Measurements from ENCODE around the gene SNED1. TPM values are rescaled to one million over a fixed set of nuclear protein-coding genes. Genes with fewer than 3 reads are reported as not detected.

Gene SNED1
- total RNA-seq, 1 donor from 2014 or later, result 19.4 TPM

- Mint-ChIP-seq H3K36me3 (ENCODE audit: unreplicated experiment) (peaks cover 4% of the 10 kb centered on the region), H3K27me3 (ENCODE audit: unreplicated experiment) (peaks cover 9% of the 10 kb centered on the region)
These were observed 36.2 kb downstream of the SNED1 start for GRCh38 chr2:241034490-241035141.

GRCh38 chr2:241035142-241035817, 36.9 kb downstream of the SNED1 start:
- DNase-seq (ENCODE audit: extremely low spot score, unreplicated experiment), result peak; percentile 80
- TF ChIP-seq CTCF (IDR thresholded peaks at IDR 0.05), result no peak
- no peak overlapping the region for H3K27ac Mint-ChIP-seq (ENCODE audit: unreplicated experiment)
- no peak overlapping the region for H3K4me3 Mint-ChIP-seq (ENCODE audit: unreplicated experiment)
- H3K36me3 Mint-ChIP-seq (ENCODE audit: unreplicated experiment), result peaks cover 4% of the 10 kb centered on the region
- H3K4me1 Mint-ChIP-seq (ENCODE audit: unreplicated experiment), result no peaks in the 10 kb centered on the region
- no peaks in the 10 kb centered on the region for H3K9me3 Mint-ChIP-seq (ENCODE audit: unreplicated experiment)
- peaks cover 9% of the 10 kb centered on the region for H3K27me3 Mint-ChIP-seq (ENCODE audit: unreplicated experiment)

More at GRCh38 chr2:241034490-241035141, 36.2 kb downstream of the SNED1 start:
- DNase-seq (ENCODE audit: extremely low spot score, unreplicated experiment), result peak; percentile 82
- Mint-ChIP-seq H3K9me3 (ENCODE audit: unreplicated experiment) (no peaks in the 10 kb centered on the region), H3K4me1 (ENCODE audit: unreplicated experiment) (no peaks in the 10 kb centered on the region), H3K27ac (ENCODE audit: unreplicated experiment) (no peak overlapping the region), H3K4me3 (ENCODE audit: unreplicated experiment) (no peak overlapping the region)
- no peak for TF ChIP-seq CTCF (IDR thresholded peaks at IDR 0.05)

GRCh38 chr2:241035818-241036396, 37.5 kb downstream of the SNED1 start:
- Mint-ChIP-seq H3K27me3 (ENCODE audit: unreplicated experiment) (peaks cover 15% of the 10 kb centered on the region), H3K9me3 (ENCODE audit: unreplicated experiment) (no peaks in the 10 kb centered on the region), H3K4me3 (ENCODE audit: unreplicated experiment) (no peak overlapping the region), H3K27ac (ENCODE audit: unreplicated experiment) (no peak overlapping the region), H3K36me3 (ENCODE audit: unreplicated experiment) (peaks cover 7% of the 10 kb centered on the region), H3K4me1 (ENCODE audit: unreplicated experiment) (no peaks in the 10 kb centered on the region)
- DNase-seq (ENCODE audit: extremely low spot score, unreplicated experiment), result no peak
- no peak for TF ChIP-seq CTCF (IDR thresholded peaks at IDR 0.05)

- peaks cover 20% of the 10 kb centered on the region for H3K27me3 Mint-ChIP-seq (ENCODE audit: unreplicated experiment)
- no peaks in the 10 kb centered on the region for H3K9me3 Mint-ChIP-seq (ENCODE audit: unreplicated experiment)
- no peak overlapping the region for H3K27ac Mint-ChIP-seq (ENCODE audit: unreplicated experiment)
- H3K4me1 Mint-ChIP-seq (ENCODE audit: unreplicated experiment), result no peaks in the 10 kb centered on the region
- peak; percentile 79 for DNase-seq (ENCODE audit: extremely low spot score, unreplicated experiment)
- TF ChIP-seq CTCF (IDR thresholded peaks at IDR 0.05), result no peak
- H3K36me3 Mint-ChIP-seq (ENCODE audit: unreplicated experiment), result peaks cover 6% of the 10 kb centered on the region
- H3K4me3 Mint-ChIP-seq (ENCODE audit: unreplicated experiment), result no peak overlapping the region
These were observed 38.1 kb downstream of the SNED1 start for GRCh38 chr2:241036397-241036963.

DNA sequence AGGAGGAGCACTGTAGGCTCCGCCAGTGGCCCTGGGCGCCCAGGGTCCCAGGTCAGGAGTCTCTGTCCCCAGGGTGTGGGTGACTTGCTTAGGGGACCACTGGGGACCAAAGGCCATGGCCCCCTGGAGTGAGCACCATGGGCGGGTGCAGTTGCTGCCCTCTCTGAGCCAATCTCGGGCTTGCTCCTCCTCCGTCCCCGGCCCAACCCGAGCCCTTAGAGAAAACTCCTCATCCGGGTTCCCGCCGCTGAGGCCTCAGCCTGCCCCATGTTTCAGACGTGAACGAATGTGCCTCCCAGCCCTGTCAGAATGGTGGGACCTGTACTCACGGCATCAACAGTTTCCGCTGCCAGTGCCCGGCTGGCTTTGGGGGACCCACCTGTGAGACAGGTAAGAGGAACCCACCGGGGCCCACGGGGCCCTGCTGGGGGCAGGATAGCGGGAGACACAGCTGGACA, 38.6 kb downstream of the SNED1 start:
- H3K36me3 Mint-ChIP-seq (ENCODE audit: unreplicated experiment), result peaks cover 4% of the 10 kb centered on the region
- TF ChIP-seq CTCF (IDR thresholded peaks at IDR 0.05), result no peak
- peaks cover 22% of the 10 kb centered on the region for H3K27me3 Mint-ChIP-seq (ENCODE audit: unreplicated experiment)
- H3K9me3 Mint-ChIP-seq (ENCODE audit: unreplicated experiment), result no peaks in the 10 kb centered on the region
- DNase-seq (ENCODE audit: extremely low spot score, unreplicated experiment), result no peak
- no peak overlapping the region for H3K4me3 Mint-ChIP-seq (ENCODE audit: unreplicated experiment)
- H3K4me1 Mint-ChIP-seq (ENCODE audit: unreplicated experiment), result no peaks in the 10 kb centered on the region
- H3K27ac Mint-ChIP-seq (ENCODE audit: unreplicated experiment), result no peak overlapping the region

Measured in osteocyte (in vitro differentiated cells).